Mucosa of stomach (tissue), 1 donor: ENCODE data around the gene MED16.
"Not testable (repeated sequence)": the region's sequence is repeated elsewhere in the genome, so short reads cannot be mapped to it uniquely, and the experiment has no call there.

Experiments
- H3K27me3 ChIP-seq: one replicate; pipeline ENCODE4 v1.7.0; 2013; ENCODE audit warnings: mild to moderate bottlenecking, low read length; ENCODE audit not compliant: control insufficient read depth, insufficient read depth
- H3K36me3 ChIP-seq: one replicate; pipeline ENCODE4 v1.7.0; 2013; ENCODE audit warnings: low read length; ENCODE audit not compliant: control insufficient read depth, insufficient read depth
- H3K4me1 ChIP-seq: one replicate; pipeline ENCODE4 v1.7.0; 2013; ENCODE audit warnings: mild to moderate bottlenecking, low read length; ENCODE audit not compliant: control insufficient read depth, insufficient read depth
- H3K4me3 ChIP-seq: one replicate; pipeline ENCODE4 v1.7.0; 2013; ENCODE audit warnings: low read length
- H3K9ac ChIP-seq: one replicate; pipeline ENCODE4 v1.7.0; 2013; ENCODE audit warnings: mild to moderate bottlenecking, low read length, moderate library complexity
- H3K9me3 ChIP-seq: one replicate; pipeline ENCODE4 v1.7.0; 2013; ENCODE audit warnings: mild to moderate bottlenecking, low read length, moderate library complexity; ENCODE audit not compliant: control insufficient read depth
- donor health status: Pancreatic carcinoma.

Gene MED16

DNA sequence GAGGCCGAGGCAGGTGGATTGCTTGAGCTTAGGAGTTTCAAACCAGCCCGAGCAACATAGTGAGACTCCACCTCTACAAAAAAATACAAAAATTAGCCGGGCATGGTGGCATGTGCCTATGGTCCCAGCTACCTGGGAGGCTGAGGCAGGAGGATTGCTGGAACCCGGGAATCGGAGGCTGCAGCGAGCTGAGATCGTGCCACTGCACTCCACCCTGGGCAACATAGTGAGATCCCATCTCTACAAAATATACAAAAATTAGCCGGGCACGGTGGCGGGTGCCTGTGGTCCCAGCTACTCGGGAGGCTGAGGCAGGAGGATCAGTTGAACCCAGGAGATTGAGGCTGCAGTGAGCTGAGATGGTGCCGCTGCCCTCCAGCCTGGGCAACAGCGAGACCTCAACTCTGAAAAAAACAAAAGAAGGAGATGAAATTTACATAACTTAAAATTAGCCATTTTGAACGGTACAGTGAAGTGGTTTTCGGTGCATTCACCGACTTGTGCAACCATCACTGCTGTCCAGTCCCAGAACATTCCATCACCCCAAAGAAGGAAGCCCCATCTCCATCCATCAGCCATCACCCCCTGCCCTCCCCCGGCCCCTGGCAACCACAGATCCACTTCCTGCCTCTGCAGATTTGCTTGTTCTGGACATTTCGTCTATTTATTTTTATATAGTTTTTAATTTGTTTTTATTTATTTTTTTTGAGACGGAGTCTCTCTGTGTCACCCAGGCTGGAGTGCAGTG, 66.9 kb downstream of the MED16 start:
- Histone ChIP-seq H3K4me1 (peaks cover 6% of the 10 kb centered on the region), H3K9ac (no peak overlapping the region), H3K9me3 (no peaks in the 10 kb centered on the region), H3K27me3 (peaks cover 22% of the 10 kb centered on the region), H3K36me3 (no peaks in the 10 kb centered on the region), H3K4me3 (no peak overlapping the region)

DNA sequence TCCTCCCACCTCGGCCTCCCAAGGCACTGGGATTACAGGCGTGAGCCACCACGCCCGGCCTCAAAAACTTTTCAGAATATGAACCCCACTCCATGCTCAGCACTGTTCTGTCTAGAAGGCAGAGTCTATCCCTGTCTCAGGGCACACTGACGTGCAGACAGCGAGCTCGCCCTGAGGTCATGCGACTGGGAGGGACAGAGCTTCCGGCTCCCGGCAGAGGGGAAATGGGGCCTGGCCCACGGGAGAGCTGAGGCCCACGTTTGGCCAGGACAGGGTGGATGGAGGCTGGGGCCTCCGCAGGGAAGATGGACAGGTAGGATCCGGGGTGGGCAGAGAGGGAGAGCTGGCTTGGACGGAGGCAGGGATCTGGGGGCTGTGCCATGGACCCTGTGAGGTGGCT, 68.1 kb downstream of the MED16 start:
- Histone ChIP-seq H3K36me3 (no peaks in the 10 kb centered on the region), H3K9me3 (no peaks in the 10 kb centered on the region), H3K4me3 (no peak overlapping the region), H3K4me1 (peaks cover 6% of the 10 kb centered on the region), H3K27me3 (peaks cover 22% of the 10 kb centered on the region), H3K9ac (no peak overlapping the region)

DNA sequence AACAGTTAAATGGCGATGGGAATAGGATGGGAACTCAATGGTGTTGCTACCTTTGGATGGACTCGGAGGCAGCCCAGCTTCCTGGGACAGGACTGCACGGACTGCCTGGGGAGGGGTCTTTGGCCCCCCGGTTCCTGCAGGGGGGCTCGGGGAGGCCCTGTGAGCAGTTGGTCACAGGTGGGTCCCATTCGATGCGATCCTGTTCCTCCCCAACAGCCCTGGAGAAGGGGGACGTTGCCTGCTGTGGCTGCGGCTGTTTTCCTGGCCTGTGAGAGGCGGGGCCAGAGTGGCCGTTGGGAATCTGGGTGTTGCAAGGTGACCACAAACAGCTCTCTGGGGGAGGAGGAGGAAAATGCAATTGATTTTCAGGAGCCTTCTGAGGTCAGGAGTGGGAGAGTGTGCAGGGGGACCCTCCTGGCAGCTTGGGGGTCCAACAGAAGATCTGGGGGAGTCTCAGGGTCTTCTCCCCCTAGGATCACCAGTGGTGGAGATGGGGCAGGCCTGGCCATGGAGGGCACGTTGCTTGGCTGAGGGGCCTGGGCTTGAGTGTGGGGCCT, 69.3 kb downstream of the MED16 start:
- no peaks in the 10 kb centered on the region for H3K36me3 ChIP-seq
- H3K9me3 ChIP-seq = no peaks in the 10 kb centered on the region
- H3K4me1 ChIP-seq = peaks cover 6% of the 10 kb centered on the region
- H3K4me3 ChIP-seq = no peak overlapping the region
- no peak overlapping the region for H3K9ac ChIP-seq
- H3K27me3 ChIP-seq = peaks cover 16% of the 10 kb centered on the region

DNA sequence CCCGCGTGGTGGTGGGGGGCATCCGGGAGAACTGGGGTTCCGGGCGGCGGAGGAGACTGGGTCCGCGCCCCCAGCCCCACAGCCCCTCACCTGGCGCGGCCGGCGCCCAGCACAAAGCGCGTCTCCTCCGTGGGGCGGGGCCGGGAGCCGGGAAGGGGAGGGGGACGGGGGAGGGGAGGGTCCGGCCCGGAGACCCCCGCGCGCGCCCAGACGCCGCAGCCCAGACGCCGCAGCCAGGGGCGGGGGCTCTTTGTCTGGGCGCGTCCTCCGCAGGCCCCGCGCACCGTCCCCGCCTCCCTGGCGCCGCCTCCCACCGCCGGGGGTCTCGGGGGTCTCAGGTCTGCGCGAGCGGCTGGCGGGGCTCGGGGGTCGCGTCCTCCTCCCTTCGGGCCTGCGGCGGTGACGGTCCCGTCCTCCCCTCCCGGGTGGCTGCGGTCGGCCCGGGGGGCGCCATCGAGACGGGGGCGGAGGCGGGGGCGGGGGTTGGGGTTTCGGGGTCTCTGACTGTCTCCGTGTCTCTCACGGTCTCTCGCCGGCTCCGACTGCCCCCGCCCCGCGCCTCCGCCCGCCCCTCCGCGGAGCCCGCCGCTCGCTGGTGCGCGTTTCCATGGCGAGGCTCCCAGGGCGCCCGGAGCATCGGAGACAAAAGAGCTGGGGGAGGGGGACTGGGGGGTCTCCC, 71.0 kb downstream of the MED16 start, which contains the start of gene PLPPR3:
TSS of gene PLPPR3 (minus strand) at position 131 of the 679 bp plus-strand sequence. CDS start 396 bp downstream, outside the sequence.
- no peaks in the 10 kb centered on the region for H3K36me3 ChIP-seq
- no peaks in the 10 kb centered on the region for H3K4me1 ChIP-seq
- H3K27me3 ChIP-seq = peaks cover 16% of the 10 kb centered on the region
- no peaks in the 10 kb centered on the region for H3K9me3 ChIP-seq
- no peak within 1 kb of the TSS for H3K9ac ChIP-seq
- H3K4me3 ChIP-seq = no peak within 1 kb of the TSS

DNA sequence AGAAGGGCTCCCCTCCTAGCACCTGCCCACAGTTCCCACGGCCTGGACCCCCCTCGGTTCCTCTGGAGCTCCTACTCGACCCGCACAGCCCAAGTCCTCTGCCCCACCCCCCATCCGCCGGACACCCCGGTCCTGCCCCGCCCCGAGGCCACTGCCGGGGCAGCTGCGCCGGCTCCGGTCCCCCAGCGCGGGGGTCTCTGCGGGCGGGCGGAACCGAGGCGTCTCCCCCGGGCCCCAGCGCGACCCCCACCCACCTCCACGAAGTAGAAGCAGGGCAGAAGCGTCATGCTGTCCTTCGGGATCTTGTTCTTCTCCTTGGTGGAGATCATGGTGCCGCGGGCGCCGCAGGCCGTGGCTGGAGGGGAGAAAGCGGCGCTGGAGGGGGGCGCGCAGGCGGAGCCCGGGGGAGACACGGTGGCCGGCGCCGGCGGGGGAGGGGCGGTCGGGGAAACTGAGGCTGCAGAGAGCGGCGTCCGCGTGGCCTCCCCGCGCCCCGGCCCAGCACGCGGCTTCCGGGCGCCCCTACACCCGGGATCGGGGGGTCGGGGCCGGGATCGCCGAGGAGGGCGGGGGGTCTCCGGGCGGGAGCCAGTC, 71.7 kb downstream of the MED16 start:
- H3K36me3 ChIP-seq = no peaks in the 10 kb centered on the region
- no peaks in the 10 kb centered on the region for H3K9me3 ChIP-seq
- H3K4me1 ChIP-seq = no peaks in the 10 kb centered on the region
- H3K4me3 ChIP-seq = no peak overlapping the region
- peaks cover 16% of the 10 kb centered on the region for H3K27me3 ChIP-seq
- no peak overlapping the region for H3K9ac ChIP-seq

DNA sequence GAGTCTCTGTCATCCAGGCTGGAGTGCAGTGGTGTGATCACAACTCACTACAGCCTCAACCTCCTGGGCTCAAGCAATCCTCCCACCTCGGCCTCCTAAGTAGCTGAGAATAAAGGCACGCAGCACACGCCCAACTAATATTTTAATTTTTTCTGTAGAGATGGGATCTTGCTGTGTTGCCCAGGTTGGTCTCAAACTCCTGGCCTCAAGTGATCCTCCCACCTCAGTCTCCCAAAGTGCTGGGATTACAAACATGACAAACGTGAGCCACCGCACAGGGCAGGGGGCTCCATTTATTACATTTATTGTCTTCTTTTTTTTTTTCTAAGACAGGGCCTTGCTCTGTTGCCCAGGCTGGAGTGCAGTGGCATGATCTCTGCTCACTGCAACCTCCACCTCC, 72.8 kb downstream of the MED16 start:
- peaks cover 16% of the 10 kb centered on the region for H3K27me3 ChIP-seq
- not testable (repeated sequence) for H3K36me3 ChIP-seq, H3K4me3 ChIP-seq, H3K9me3 ChIP-seq, H3K4me1 ChIP-seq, H3K9ac ChIP-seq
